ENCODE measurements around the gene GPN1.
A peak's percentile ranks its signal among the peaks of the same experiment; 100 is the strongest.
"Not testable (repeated sequence)": the region's sequence is repeated elsewhere in the genome, so short reads cannot be mapped to it uniquely, and the experiment has no call there.

The GPN1 gene

DNA sequence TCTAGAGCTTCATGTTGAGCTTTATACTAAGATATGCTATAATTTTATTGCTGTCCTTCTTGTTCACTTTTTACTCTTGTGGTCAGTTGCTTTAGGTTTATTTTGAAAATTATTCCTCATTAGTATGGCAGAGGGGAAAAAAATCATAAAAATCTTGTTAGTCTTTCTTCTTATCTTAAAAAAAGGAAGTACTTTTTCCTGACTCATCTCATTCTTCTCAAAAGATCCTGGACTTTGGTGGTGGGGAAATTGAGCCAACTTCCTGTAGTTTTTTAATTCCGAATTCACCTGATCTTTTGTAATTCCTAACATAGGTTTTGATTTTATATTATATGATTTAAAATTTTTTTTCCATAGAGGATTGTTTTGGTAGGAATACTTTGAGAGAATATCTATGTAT, 38.6 kb downstream of the GPN1 start:
- DNase-seq (ENCODE audit: low spot score), result no peak

DNA sequence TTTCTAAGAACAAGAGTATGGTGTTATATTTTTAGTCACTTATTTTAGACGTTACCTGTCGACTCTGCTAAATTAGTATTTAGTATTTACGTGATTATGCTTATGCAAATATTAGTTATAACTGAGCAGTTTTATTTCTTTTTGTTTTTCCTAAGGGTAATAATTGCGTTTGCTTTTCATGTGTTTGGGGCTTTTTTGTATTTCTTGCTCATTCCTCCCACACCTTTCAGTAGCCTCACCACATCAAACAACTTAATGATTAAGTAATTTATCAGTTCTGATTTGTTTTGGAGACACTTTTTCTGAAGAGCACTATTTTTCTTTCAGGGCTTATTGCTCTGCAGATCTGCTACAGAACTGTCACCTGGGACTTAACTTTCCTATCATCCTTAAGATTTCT, 42.4 kb downstream of the GPN1 start:
- DNase-seq (ENCODE audit: low spot score), result no peak

DNA sequence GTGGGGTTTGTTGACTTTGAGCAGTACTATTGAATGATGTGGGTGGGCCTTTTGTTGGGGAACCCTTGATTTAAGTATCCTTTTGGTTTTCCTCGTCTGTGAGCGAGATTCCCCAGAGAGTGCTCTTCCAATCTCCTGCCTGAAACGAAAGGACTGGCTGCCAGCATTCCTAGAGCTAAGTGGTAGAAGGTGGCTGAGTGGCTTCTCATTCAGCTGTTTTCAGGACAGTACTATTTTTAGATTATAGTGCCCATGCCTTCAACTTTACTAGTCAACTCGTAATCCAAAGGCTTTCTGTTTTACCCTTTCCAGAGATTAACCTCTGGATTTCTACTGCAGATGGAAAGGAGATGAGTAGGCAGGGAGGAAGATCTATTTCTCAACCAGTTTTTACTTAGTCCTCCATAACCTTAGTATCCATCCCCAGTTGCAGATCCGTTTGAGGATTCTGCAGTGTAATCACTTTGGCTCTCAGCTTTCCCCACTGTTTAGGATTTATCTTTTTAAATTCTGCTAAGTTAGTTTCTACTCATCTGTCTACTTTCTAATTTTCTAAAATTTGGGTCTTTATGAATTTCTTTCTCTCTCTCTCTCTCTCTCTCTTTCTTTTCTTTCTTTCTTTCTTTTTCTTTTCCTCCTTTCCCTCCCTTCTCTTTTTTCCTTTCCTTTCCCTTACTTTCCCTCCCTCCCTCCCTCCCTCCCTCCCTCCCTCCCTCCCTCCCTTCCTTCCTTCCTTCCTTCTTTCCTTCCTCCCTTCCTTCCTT, 44.1 kb downstream of the GPN1 start:
- no peak for DNase-seq (ENCODE audit: low spot score)

DNA sequence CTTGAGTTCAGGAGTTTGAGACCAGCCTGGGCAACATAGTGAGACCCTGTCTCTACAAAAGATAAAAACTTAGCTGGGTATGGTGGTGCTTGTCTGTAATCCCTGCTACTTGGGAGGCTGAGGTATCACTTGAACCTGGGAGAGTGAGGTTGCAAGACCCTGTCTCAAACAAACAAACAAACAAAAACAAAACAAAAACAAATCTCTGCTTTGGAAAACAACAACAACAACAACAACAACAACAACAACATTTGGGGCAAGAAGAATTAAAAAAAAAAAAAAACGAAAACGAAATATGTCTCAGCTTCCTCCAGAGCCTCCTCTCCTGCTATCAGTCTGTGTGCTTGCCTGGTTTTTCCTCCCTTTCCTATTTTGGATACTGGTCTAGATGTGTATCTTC, 51.7 kb downstream of the GPN1 start:
- no peak for DNase-seq (ENCODE audit: low spot score)

DNA sequence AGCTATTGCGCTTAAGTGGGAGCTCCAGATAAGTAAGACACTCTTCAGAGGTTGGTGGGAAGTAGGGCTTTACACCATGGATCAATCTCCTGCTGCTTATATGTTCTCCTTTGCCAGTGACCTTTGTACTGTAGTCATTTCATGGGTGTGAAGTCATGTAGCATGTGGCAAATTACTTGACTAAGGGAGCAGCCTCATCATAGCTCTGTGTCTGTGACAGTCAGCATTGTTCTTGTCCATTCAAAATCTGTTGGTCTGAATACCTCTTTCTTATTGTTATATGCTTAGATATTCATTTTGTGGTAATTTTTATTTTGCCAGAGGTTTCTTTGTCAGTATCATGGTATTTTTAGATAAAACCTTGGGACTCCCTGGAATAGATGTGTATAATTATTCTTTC, 53.0 kb downstream of the GPN1 start:
- no peak for DNase-seq (ENCODE audit: low spot score)

DNA sequence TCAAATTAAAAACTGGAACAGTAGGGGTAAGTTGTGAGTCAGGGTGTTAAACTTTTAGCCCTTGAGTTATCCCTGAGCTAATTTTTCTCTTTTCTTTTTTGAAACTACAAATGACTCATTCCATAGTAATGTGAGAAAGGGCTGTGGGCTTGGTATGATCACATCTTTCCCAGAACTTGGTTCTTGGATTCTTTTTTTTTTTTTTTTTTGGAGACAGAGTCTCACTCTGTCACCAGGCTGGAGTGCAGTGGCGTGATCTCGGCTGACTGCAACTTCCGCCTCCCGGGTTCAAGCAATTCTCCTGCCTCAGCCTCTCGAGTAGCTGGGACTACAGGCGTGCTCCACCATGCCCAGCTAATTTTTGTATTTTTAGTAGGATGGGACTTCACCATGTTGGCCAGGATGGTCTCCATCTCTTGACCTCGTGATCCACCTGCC, 53.5 kb downstream of the GPN1 start:
- not testable (repeated sequence) for DNase-seq (ENCODE audit: low spot score)

DNA sequence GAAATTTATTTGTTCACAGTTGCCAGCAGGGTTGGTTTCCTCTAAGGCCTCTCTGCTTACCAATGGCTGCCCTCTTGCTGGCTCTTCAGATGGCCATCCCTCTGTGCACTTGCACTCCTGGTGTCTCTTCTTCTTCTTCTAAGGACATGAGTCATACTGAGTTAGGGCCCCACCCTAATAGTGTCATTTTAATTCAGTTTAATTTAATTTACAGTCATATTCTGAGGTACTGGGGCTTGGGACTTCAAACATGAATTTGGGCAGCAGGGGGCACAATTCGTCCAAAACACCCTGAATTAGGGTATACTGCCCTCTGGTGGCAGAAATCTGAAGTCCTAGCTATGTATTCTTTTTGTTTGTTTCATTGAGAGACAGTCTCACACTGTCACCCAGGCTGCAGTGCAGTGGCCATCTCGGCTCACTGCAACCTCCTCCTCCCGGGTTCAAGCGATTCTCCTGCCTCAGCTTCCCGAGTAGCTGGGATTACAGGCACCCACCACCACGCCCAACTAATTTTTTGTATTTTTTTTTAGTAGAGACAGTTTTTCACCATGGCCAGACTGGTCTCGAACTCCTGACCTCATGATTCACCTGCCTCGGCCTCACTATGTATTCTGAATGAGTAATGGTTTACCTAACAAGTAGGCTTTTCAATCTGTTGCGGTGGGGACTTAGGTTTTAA, 54.7 kb downstream of the GPN1 start:
- peak; percentile 89 for DNase-seq (ENCODE audit: low spot score)

DNA sequence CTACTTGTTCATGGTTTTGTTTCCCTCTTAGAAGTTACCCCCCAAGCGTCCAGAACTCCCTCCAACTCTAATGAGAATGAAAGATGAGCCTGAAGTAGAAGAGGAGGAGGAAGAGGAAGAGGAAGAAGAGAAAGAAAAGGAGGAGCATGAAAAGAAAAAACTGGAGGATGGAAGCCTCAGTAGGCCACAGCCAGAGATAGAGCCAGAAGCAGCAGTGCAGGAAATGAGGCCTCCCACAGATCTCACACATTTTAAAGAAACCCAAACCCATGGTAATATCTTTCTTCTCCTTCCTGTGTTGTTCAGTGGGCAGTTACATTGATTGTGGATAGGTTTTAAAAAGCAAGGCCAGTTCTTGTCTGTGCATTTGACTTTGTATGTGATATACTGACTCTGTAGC, 56.2 kb downstream of the GPN1 start:
- not testable (repeated sequence) for DNase-seq (ENCODE audit: low spot score)

DNA sequence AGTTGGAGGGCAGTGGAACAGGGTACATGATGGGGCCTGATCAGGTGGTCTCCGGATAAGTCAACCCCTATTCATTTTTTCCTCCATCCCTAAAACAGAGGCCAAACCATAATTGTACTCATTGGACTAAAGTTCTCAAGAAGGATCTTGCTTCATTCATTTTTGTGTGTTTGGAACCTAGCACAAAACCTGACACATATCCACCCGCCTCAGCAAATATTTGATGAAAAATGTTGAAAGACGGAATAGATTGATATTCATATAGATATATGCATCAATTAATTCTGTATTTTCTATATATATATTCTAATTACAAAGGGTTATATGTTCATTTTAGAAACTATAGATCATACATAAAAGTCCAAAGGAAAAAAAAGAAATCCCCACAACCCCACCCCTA, 56.7 kb downstream of the GPN1 start:
- no peak for DNase-seq (ENCODE audit: low spot score)

DNA sequence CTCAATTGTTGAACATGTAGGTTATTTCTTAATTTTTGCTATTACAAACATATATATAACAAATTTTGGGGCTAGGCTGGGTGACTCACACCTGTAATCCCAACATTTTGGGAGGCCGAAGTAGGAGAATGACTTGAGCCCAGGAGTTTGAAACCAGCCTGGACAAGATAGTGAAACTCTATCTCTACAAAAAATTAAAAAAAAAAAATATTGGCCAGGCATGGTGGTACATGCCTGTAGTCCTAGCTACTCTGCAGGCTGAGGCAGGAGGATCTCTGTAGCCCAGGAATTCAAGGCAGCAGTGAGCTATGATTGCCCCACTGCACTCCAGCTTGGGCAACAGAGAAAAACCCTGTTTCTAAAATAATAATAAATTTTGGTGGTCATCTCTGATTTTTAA, 58.4 kb downstream of the GPN1 start:
- DNase-seq (ENCODE audit: low spot score), result no peak

DNA sequence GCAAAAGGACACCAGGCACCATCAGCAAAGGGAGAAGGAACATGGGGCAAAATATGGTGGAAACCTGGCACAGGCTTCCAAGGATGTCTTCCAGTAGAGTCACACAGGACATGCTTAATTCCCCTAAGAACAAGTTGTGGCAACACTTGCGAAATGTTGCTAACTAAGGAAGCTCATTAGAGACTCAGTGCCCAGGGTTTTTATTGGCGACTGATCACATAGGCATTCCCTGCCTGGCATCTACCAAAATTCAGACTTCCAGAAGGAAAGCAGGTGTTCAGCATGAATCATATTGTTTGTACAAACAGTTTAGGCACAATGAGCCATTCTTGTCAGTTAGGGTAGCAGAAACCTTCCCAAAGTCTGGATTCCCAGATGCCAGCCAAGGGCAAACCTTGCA, 60.6 kb downstream of the GPN1 start:
- no peak for DNase-seq (ENCODE audit: low spot score)

DNA sequence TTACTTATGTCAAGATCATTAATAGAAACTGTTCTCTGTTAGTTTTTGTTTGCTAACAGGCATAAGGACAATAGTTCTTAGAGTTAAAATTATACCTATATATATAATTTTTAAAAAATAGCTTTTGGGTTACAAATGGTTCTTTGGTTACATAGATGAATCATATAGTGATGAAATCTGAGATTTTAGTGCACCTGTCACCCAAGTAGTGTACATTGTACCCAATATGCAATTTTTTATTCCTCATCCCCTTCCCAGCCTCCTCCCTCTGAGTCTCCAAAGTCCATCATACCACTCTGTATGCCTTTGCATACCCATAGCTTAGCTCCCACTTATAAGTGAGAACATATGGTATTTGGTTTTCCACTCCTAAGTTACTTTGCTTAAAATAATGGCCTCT, 61.2 kb downstream of the GPN1 start:
- DNase-seq (ENCODE audit: low spot score), result no peak

DNA sequence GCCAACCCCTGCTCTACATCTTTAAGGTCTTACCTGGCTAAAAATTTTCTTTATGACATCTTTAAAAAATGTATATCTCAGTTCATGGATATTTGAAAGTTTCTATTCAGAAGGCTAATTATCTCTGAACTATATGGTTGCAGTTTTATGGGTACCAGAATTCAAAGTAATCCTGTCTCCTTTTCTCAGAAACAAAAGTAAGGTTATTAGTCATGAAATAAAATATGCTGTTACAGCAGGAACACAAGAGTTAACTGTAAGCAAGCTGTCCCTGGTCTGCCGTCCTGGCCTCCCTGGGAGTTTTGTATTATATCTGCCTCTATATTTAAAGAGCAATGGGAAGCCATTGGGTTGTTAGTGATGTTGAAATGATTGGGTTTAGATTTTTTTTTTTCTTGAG, 68.8 kb downstream of the GPN1 start:
- DNase-seq (ENCODE audit: low spot score), result no peak

Small RNA genes lying within 50 kb of the gene (small RNA-seq; reads per million reads assigned to genes)
- gene RF00340, result 0 reads per million in 2 experiments
